ENCODE data around the gene INPP5B.

The INPP5B gene

GRCh38 chr1:37866491-37866890, 80.4 kb downstream of the INPP5B start:
- no peak for DNase-seq

GRCh38 chr1:37865348-37866120, 81.3 kb downstream of the INPP5B start:
- DNase-seq, result no peak

GRCh38 chr1:37862330-37862729, 84.5 kb downstream of the INPP5B start:
- no peak for DNase-seq

GRCh38 chr1:37861151-37861550, 85.7 kb downstream of the INPP5B start:
- DNase-seq, result no peak

- DNase-seq, result no peak
These were observed 86.5 kb downstream of the INPP5B start for GRCh38 chr1:37860346-37860666.

- peak; percentile 97 for DNase-seq
These were observed 87.1 kb downstream of the INPP5B start, which contains the start of gene MTF1 for GRCh38 chr1:37859507-37860345. Gene MTF1 (minus strand): TSS chr1:37859592. CDS start chr1:37857658, 1,934 bp downstream.

- DNase-seq, result no peak
These were observed 87.8 kb downstream of the INPP5B start for GRCh38 chr1:37858931-37859506.

GRCh38 chr1:37854406-37854805, 92.4 kb downstream of the INPP5B start:
- no peak for DNase-seq

GRCh38 chr1:37853157-37853556, 93.7 kb downstream of the INPP5B start:
- no peak for DNase-seq

- no peak for DNase-seq
These were observed 95.1 kb downstream of the INPP5B start for GRCh38 chr1:37851782-37852210.

- no peak for DNase-seq
These were observed 95.6 kb downstream of the INPP5B start for GRCh38 chr1:37851262-37851661.

GRCh38 chr1:37850352-37850955, 96.4 kb downstream of the INPP5B start:
- no peak for DNase-seq

GRCh38 chr1:37849480-37849879, 97.4 kb downstream of the INPP5B start:
- DNase-seq, result no peak

- DNase-seq, result no peak
These were observed 100.1 kb downstream of the INPP5B start for GRCh38 chr1:37846647-37847339.

- DNase-seq, result no peak
These were observed 101.1 kb downstream of the INPP5B start for GRCh38 chr1:37845786-37846185.

GRCh38 chr1:37845049-37845646, 101.7 kb downstream of the INPP5B start:
- DNase-seq, result no peak

- no peak for DNase-seq
These were observed 102.3 kb downstream of the INPP5B start for GRCh38 chr1:37844536-37844935.

GRCh38 chr1:37841652-37842051, 105.2 kb downstream of the INPP5B start:
- no peak for DNase-seq

- no peak for DNase-seq
These were observed 106.1 kb downstream of the INPP5B start for GRCh38 chr1:37840711-37841110.

GRCh38 chr1:37839676-37840075, 107.2 kb downstream of the INPP5B start:
- DNase-seq, result no peak

GRCh38 chr1:37836788-37837187, 110.1 kb downstream of the INPP5B start:
- DNase-seq, result no peak

GRCh38 chr1:37831809-37832208, 115.0 kb downstream of the INPP5B start:
- no peak for DNase-seq

All from CD4-positive, alpha-beta T cell treated with Interleukin-17A for 4 hours (primary cell).